CD4-positive, alpha-beta T cell treated with Interleukin-17A for 1 hour (primary cell): Measurements from ENCODE around the gene TLR9.

Experiments
- DNase-seq: peaks from one replicate; pipeline ENCODE4 v3.0.0-alpha.2; 2020

Gene TLR9

GRCh38 chr3:52231502-52232278 lies 6.2 kb upstream of the TLR9 start:
- DNase-seq = peak; percentile 87

- no peak for DNase-seq
Observed at GRCh38 chr3:52230889-52231499, 5.5 kb upstream of the TLR9 start.

GRCh38 chr3:52230461-52230860 lies 5.0 kb upstream of the TLR9 start:
- no peak for DNase-seq

- no peak for DNase-seq
Observed at GRCh38 chr3:52229656-52230055, 4.2 kb upstream of the TLR9 start.

GRCh38 chr3:52228751-52229291 lies 3.4 kb upstream of the TLR9 start:
- DNase-seq = no peak

- DNase-seq = no peak
Observed at GRCh38 chr3:52228266-52228665, 2.8 kb upstream of the TLR9 start.

GRCh38 chr3:52227766-52228165 lies 2.3 kb upstream of the TLR9 start:
- no peak for DNase-seq

GRCh38 chr3:52227117-52227516 lies 1.7 kb upstream of the TLR9 start:
- DNase-seq = no peak

GRCh38 chr3:52226229-52226817 lies 878 bp upstream of the TLR9 start:
- no peak for DNase-seq

- DNase-seq = no peak
Observed at GRCh38 chr3:52223449-52224408, 1.7 kb downstream of the TLR9 start.

- DNase-seq = no peak
Observed at GRCh38 chr3:52222319-52223221, 2.9 kb downstream of the TLR9 start.

GRCh38 chr3:52221563-52222318 lies 3.7 kb downstream of the TLR9 start:
- peak; percentile 75 for DNase-seq

- DNase-seq = no peak
Observed at GRCh38 chr3:52221141-52221562, 4.3 kb downstream of the TLR9 start.

GRCh38 chr3:52220380-52221026 lies 4.9 kb downstream of the TLR9 start:
- DNase-seq = peak; percentile 87

GRCh38 chr3:52218937-52219650 lies 6.4 kb downstream of the TLR9 start:
- DNase-seq = no peak

- peak; percentile 42 for DNase-seq
Observed at GRCh38 chr3:52218454-52218853, 7.0 kb downstream of the TLR9 start.

- no peak for DNase-seq
Observed at GRCh38 chr3:52218026-52218425, 7.4 kb downstream of the TLR9 start.

- no peak for DNase-seq
Observed at GRCh38 chr3:52217409-52217805, 8.0 kb downstream of the TLR9 start.

- peak; percentile 55 for DNase-seq
Observed at GRCh38 chr3:52216585-52217408, 8.6 kb downstream of the TLR9 start.
